Karpas-422 (cell line): Measurements from ENCODE around the gene CALB2. TPM values are rescaled to one million over a fixed set of nuclear protein-coding genes. Genes with fewer than 3 reads are reported as not detected.

ENCODE experiments used
- DNase-seq: peaks from one replicate; pipeline ENCODE4 v3.0.0-alpha.2; 2015
- H2AFZ ChIP-seq: fragments of 200-600 bp; sonication (generic); 2 replicates; pipeline ENCODE4 v1.6.1; 2014; ENCODE audit warnings: antibody characterized with exemption, low read length, mixed read lengths
- H3K27ac ChIP-seq: fragments of 200-600 bp; sonication (generic); 2 replicates; pipeline ENCODE4 v1.5.1; 2014; ENCODE audit warnings: mild to moderate bottlenecking, low read length, moderate library complexity
- H3K27me3 ChIP-seq: fragments of 200-600 bp; sonication (generic); 2 replicates; pipeline ENCODE4 v1.6.1; 2014; ENCODE audit warnings: low read length, mixed read lengths
- H3K36me3 ChIP-seq: fragments of 200-600 bp; sonication (generic); 2 replicates; pipeline ENCODE4 v1.6.1; 2014; ENCODE audit warnings: low read length, mixed read lengths; ENCODE audit not compliant: insufficient read depth
- H3K4me1 ChIP-seq: fragments of 200-600 bp; sonication (generic); 2 replicates; pipeline ENCODE4 v1.6.1; 2014; ENCODE audit warnings: mild to moderate bottlenecking, low read length, mixed read lengths
- H3K4me2 ChIP-seq: fragments of 200-600 bp; sonication (generic); 2 replicates; pipeline ENCODE4 v1.6.1; 2014; ENCODE audit warnings: low read length, low read depth, mild to moderate bottlenecking; ENCODE audit not compliant: poor library complexity, severe bottlenecking
- H3K4me3 ChIP-seq: fragments of 200-600 bp; sonication (generic); 2 replicates; pipeline ENCODE4 v1.5.1; 2014; ENCODE audit warnings: mild to moderate bottlenecking, antibody characterized with exemption, low read length, mixed read lengths
- H3K79me2 ChIP-seq: fragments of 200-600 bp; sonication (generic); 2 replicates; pipeline ENCODE4 v1.6.1; 2014; ENCODE audit warnings: mild to moderate bottlenecking, low read length, mixed read lengths
- H3K9ac ChIP-seq: fragments of 200-600 bp; sonication (generic); 2 replicates; pipeline ENCODE4 v1.6.0; 2014; ENCODE audit warnings: low read length
- H3K9me2 ChIP-seq: fragments of 200-600 bp; sonication (generic), shearing (Covaris generic); replicated peaks from 2 replicates; pipeline ENCODE4 v1.6.0; 2014; ENCODE audit warnings: mild to moderate bottlenecking, low read length, moderate library complexity; ENCODE audit not compliant: insufficient read depth
- H3K9me3 ChIP-seq: fragments of 300-700, 200-600 bp; sonication (generic); 2 replicates; pipeline ENCODE4 v1.6.1; 2014; ENCODE audit warnings: low read length, mixed read lengths
- H4K20me1 ChIP-seq: fragments of 200-600 bp; sonication (generic); 2 replicates; pipeline ENCODE4 v1.6.1; 2014; ENCODE audit warnings: mild to moderate bottlenecking, antibody characterized with exemption, low read length, low read depth; ENCODE audit not compliant: insufficient read depth
- total RNA-seq: library from RNA; depleted of rRNA; stranded (reverse); fragments of >200 nt; shearing (Covaris generic); gene quantifications from 2 replicates; pipeline ENCODE4 v1.2.3, GENCODE V29; 2014; ENCODE audit warnings: low replicate concordance

CALB2 gene
- total RNA-seq, 1 experiment from 2014 or later = not detected

DNA sequence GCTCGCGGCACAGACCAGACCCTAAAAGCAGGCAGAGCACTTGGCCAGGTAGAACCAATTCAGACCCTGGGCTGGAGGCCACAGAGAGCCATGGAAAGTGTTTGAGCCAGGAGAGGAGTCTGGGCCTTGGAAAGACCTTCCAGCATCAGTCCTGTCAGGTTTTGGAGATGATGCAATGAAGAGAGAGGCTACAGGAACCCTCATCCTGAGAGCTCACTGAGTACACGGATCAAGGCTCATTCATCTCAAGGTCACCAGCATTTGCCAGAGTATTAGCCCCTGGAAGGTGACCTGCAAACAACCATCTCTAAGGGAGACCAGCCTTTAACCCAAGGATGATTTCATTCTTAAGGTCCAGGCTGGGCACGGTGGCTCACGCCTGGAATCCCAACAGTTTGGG is 55.5 kb downstream of the CALB2 start:
- Histone ChIP-seq H3K9me3 (no peaks in the 10 kb centered on the region), H3K27me3 (no peaks in the 10 kb centered on the region), H2AFZ (no peak overlapping the region), H3K27ac (no peak overlapping the region), H3K9me2 (no peaks in the 10 kb centered on the region), H3K4me2 (no peak overlapping the region), H3K4me1 (peaks cover 3% of the 10 kb centered on the region), H3K36me3 (no peaks in the 10 kb centered on the region), H3K4me3 (no peak overlapping the region), H4K20me1 (no peaks in the 10 kb centered on the region), H3K79me2 (no peaks in the 10 kb centered on the region), H3K9ac (no peak overlapping the region)
- DNase-seq = no peak

DNA sequence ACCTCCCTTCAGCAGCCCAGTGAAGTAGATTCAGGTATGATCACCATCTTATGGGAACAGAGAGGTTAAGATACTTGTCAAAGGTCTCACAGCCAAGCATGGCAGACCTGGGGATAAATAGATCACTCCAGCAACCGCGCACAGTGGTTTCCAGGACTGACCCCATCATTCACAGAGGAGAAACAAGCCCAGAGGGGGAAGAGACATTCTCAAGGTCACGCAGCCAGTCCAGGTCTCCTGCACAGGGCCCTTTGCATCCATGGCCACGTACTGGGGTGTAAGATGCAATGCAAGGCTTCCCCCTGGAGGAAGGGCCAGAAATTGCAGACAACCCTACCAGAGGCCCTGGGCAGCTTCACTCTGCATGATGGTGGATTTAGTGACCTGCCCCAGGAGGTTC is 63.4 kb downstream of the CALB2 start:
- Histone ChIP-seq H3K9ac (no peak overlapping the region), H3K4me1 (no peaks in the 10 kb centered on the region), H3K27ac (no peak overlapping the region), H3K4me2 (no peak overlapping the region), H3K9me2 (no peaks in the 10 kb centered on the region), H3K36me3 (no peaks in the 10 kb centered on the region), H3K4me3 (no peak overlapping the region), H3K79me2 (no peaks in the 10 kb centered on the region), H4K20me1 (no peaks in the 10 kb centered on the region), H3K27me3 (no peaks in the 10 kb centered on the region), H2AFZ (no peak overlapping the region), H3K9me3 (no peaks in the 10 kb centered on the region)
- peak; percentile 79 for DNase-seq

DNA sequence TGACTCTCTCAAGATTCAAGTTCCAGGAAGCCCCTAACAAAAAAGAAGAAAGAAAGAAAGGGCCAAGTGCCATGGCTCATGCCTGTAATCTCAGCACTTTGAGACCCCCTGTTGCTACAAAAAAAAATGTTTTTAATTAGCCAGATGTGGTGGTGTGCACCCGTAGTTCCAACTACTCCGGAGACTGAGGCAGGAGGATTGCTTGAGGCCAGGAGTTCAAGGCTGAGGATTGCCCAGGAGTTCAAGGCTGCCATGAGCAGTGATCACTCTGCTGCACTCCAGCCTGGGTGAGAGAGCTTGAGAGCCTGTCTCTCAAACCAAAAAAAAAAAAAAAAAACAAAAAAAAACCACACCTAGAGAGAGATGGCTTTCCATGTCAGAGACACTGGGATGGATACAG is 64.5 kb downstream of the CALB2 start:
- H3K4me1 ChIP-seq = no peaks in the 10 kb centered on the region
- H3K79me2 ChIP-seq = no peaks in the 10 kb centered on the region
- no peak overlapping the region for H3K4me2 ChIP-seq
- no peaks in the 10 kb centered on the region for H3K27me3 ChIP-seq
- H2AFZ ChIP-seq = no peak overlapping the region
- no peaks in the 10 kb centered on the region for H4K20me1 ChIP-seq
- H3K9me2 ChIP-seq = no peaks in the 10 kb centered on the region
- no peaks in the 10 kb centered on the region for H3K36me3 ChIP-seq
- H3K27ac ChIP-seq = no peak overlapping the region
- no peaks in the 10 kb centered on the region for H3K9me3 ChIP-seq
- H3K4me3 ChIP-seq = no peak overlapping the region
- no peak for DNase-seq
- no peak overlapping the region for H3K9ac ChIP-seq

DNA sequence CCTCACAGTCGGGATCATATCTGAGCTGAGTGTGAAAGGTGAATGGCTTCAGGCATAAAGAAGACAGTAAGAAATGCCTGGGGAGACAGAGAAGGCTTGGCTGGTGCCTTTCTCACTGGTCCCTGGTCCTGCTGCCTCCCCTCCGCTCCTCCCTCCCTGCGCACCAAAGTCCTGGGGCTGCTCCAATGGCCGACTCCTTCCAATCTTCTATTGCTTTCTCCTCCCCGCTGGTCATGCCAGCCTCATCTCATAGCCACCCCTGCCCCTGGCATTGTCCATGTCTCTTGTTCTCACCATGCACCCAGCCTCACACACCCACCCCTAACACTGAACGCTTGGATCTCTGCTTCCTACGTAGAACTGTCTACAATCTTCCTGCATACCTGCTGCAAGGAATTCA is 65.3 kb downstream of the CALB2 start:
- H3K9me3 ChIP-seq = no peaks in the 10 kb centered on the region
- no peaks in the 10 kb centered on the region for H3K79me2 ChIP-seq
- H3K4me2 ChIP-seq = no peak overlapping the region
- H3K9ac ChIP-seq = no peak overlapping the region
- no peak for DNase-seq
- no peak overlapping the region for H3K4me3 ChIP-seq
- no peak overlapping the region for H2AFZ ChIP-seq
- no peaks in the 10 kb centered on the region; the same call in 1 of the 2 replicates for H3K27me3 ChIP-seq
- H4K20me1 ChIP-seq = no peaks in the 10 kb centered on the region
- no peaks in the 10 kb centered on the region for H3K4me1 ChIP-seq
- no peaks in the 10 kb centered on the region for H3K9me2 ChIP-seq
- H3K27ac ChIP-seq = no peak overlapping the region
- H3K36me3 ChIP-seq = no peaks in the 10 kb centered on the region

DNA sequence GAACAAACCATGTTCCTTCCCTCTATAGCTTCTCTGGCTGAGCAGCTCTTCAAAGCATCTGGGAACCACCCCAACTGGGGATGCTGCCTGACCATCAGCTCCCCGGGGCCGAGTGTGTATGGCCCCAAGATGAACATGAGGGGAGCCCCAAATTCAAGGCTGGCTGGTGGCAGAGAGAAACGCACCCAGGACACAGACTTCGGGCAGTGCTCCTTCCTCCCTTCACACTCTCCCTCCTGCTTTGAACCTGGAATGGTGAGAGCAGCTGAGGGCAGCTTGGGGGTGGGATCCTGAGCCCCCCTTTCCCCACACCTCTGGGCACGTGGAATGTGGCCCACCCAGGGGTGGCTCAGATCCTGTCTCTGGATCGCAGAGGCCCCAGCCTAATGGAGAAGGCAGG is 66.1 kb downstream of the CALB2 start:
- Histone ChIP-seq H3K27me3 (no peaks in the 10 kb centered on the region; the same call in 1 of the 2 replicates), H3K4me1 (no peaks in the 10 kb centered on the region), H3K36me3 (no peaks in the 10 kb centered on the region), H3K79me2 (no peaks in the 10 kb centered on the region), H3K9ac (no peak overlapping the region), H4K20me1 (no peaks in the 10 kb centered on the region), H3K4me3 (no peak overlapping the region), H3K27ac (no peak overlapping the region), H3K4me2 (no peak overlapping the region), H3K9me3 (no peaks in the 10 kb centered on the region), H3K9me2 (no peaks in the 10 kb centered on the region), H2AFZ (no peak overlapping the region)
- no peak for DNase-seq

DNA sequence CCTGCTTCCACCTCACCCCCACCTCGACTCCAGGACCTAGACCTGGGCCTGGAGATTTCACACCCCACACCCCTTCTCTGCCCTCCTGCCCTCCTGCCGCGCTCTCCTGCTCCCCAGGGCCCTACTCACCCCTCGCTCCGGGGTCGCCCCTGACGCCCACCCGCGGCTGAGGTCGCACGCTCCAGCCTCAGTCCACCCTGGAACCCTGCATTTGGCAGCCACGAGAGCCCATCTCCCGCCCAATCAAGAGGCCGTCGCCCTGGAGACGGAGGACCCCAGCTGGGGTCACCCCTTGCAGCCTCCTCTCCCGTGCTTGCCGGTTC is 67.2 kb downstream of the CALB2 start:
- no peaks in the 10 kb centered on the region for H3K9me2 ChIP-seq
- no peak overlapping the region for H3K4me3 ChIP-seq
- H3K9me3 ChIP-seq = no peaks in the 10 kb centered on the region
- H2AFZ ChIP-seq = no peak overlapping the region
- no peak for DNase-seq
- no peak overlapping the region for H3K4me2 ChIP-seq
- H3K9ac ChIP-seq = no peak overlapping the region
- no peaks in the 10 kb centered on the region for H3K36me3 ChIP-seq
- no peaks in the 10 kb centered on the region for H4K20me1 ChIP-seq
- no peaks in the 10 kb centered on the region for H3K4me1 ChIP-seq
- H3K27ac ChIP-seq = no peak overlapping the region
- H3K27me3 ChIP-seq = no peaks in the 10 kb centered on the region; the same call in 1 of the 2 replicates
- no peaks in the 10 kb centered on the region for H3K79me2 ChIP-seq

DNA sequence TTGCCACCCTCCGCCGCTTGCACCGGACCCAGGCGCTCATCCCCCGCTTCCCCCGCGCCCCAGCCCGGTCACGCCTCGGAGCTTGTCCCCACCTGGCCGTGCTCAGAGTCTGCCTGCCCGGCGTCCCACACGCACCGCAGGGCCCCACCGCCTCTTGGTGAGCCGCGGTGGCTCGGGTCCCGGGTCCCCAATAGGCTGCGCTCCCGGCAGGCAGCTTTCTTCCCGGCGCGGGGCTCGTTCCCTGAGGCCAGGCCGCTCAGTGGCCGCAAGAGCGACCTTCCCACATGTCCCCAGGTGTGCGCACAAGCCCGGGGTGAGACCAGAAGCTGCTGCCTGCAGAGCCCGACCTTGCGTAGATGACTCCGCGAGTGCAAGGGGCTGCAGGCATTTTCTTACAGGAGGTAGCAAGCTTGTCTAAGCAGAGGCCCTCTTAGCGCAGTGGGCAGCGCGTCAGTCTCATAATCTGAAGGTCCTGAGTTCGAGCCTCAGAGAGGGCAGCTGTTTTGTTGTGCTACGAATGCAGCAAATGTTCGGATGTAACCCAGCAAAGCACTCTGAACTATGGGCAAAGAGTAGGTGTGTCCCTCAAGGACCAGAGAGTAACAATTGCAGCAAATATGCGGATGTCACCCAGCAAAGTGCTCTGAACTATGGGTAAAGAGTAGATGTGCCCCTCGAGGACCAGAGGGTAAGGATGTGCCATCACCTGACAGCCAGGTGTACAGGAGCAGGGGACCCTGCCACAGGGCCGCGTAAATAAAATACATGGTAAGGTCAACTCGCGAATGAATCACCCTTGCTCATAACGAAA is 67.8 kb downstream of the CALB2 start:
- Histone ChIP-seq H3K9me3 (no peaks in the 10 kb centered on the region), H3K4me2 (no peak overlapping the region), H3K4me1 (no peaks in the 10 kb centered on the region), H3K27me3 (no peaks in the 10 kb centered on the region; the same call in 1 of the 2 replicates), H3K79me2 (no peaks in the 10 kb centered on the region), H4K20me1 (no peaks in the 10 kb centered on the region), H3K4me3 (no peak overlapping the region), H2AFZ (no peak overlapping the region), H3K9me2 (no peaks in the 10 kb centered on the region), H3K27ac (no peak overlapping the region), H3K36me3 (no peaks in the 10 kb centered on the region), H3K9ac (no peak overlapping the region)
- DNase-seq = no peak

DNA sequence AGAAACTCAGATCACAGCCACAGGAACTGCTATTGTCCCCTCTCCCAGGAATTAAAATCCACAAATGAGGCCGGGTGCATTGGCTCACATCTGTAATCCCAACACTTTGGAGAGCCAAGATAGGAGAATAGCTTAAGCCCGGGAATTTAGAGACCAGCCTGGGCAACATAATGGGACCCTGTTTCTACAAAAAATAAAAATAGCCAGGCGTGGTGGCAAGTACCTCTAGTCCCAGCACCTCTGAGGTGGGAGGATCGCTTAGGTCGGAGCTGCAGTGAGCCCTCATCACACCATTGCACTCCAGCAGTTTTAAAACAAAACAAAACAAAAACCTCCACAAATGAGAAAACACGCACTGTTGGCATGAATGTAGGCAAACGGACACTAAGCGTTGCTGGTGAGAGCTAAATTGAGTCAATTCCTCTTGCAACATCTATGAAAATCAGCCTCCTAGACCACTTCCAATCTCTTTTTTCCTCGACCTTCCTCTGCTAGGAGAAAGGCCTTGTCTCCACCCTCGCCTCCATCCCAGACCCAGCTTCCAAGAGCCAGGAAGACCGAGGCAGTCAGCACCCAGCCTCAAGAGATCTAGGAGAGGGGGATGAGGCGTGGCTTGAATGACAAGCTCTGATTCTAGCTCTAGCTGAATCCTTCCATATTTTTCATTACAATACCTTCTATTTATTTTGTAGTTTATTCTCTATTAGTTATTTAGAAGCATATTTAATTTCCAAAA is 68.5 kb downstream of the CALB2 start:
- H3K9ac ChIP-seq = no peak overlapping the region
- no peaks in the 10 kb centered on the region for H3K36me3 ChIP-seq
- no peak overlapping the region for H3K4me3 ChIP-seq
- no peaks in the 10 kb centered on the region for H3K9me2 ChIP-seq
- no peaks in the 10 kb centered on the region; the same call in 1 of the 2 replicates for H3K27me3 ChIP-seq
- H3K27ac ChIP-seq = no peak overlapping the region
- H3K79me2 ChIP-seq = no peaks in the 10 kb centered on the region
- H3K4me2 ChIP-seq = no peak overlapping the region
- no peak overlapping the region for H2AFZ ChIP-seq
- H3K9me3 ChIP-seq = no peaks in the 10 kb centered on the region
- no peak for DNase-seq
- no peaks in the 10 kb centered on the region for H3K4me1 ChIP-seq
- H4K20me1 ChIP-seq = no peaks in the 10 kb centered on the region
